GM19023 (cell line): ENCODE data around the gene JAK2.
"Not testable (repeated sequence)": the region's sequence is repeated elsewhere in the genome, so short reads cannot be mapped to it uniquely, and the experiment has no call there.

Experiments used
- ATAC-seq: cut with Tn5 transposase; IDR thresholded peaks from one replicate; pipeline ENCODE4 v1.9.1; 2021; ENCODE audit warnings: mild to moderate bottlenecking, moderate library complexity; ENCODE audit not compliant: unreplicated experiment

Gene JAK2

DNA sequence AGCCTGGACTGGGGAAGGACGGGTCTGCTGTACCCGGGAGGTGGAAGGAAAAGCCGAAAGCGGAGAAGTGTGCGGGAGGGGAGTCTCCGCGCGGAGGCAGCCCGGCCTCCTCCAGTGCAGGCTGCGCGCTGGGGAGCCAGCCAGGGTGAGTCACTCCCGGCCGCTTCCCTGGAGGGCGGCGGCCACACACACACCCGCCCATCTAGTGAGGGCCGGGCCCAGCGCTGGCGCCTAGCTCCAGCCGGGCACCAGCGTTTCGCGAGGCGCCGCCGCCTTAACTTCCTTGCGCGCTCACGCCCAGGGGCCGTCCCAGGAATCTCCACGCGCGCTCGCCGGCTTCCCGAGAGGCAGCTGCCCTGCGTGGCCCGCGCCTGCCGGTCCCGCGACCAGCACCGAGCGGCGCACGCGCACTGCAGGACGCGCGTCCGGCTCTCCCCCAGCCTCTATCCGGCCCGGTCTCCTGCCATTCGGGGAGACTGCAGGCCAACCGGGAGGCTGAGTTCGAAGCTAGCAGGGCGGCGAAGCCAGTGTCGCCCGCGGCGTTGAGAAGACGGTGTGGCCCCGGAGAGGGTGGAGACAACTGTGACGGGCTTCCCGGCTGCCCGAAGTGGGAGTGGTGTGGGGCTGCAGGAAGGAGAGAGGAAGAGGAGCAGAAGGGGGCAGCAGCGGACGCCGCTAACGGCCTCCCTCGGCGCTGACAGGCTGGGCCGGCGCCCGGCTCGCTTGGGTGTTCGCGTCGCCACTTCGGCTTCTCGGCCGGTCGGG lies at the start of gene JAK2:
TSS of gene JAK2 (plus strand) at position 652 of the 765 bp plus-strand sequence. CDS start 36,716 bp downstream, outside the sequence.
- ATAC-seq: peak; percentile 69

DNA sequence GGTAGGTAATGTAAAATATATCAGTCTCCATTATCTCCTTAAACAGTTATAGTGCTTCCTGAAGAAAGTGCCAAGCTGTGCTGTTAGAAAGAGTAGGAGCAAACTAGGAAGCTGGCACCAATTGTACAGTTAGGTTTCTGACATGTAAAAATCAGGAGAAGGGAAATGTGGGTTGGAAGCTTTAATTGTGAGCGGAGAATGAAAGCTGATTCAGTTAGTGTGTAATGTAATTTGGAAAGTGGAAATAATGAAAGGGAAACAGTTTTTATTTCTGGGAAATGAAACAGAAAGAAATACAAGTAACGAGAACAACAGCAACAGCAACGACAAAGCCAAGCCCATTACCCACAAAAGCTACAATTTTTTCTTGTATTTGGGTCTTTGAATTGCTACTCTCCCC lies 48.8 kb upstream of the JAK2 start:
- ATAC-seq: no peak

DNA sequence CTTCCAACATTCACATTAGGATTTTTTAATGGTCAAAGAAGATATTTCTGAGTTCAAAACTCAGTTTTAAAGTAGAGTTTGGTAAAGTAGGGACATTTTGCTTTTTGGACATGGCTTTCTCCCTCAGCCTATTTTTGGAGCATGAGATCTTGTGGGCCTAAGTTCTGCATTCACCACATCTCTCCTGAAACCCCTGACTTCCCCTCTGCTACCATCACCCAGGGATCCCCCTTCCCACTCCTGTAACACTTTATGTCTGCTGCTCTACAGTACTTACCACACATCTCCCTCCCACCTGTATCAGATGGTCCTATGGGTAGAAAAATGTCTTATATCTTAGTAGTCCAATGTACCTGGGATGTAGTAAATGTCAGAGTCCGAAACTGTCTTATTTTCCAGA lies 48.2 kb upstream of the JAK2 start:
- ATAC-seq: peak; percentile 59

DNA sequence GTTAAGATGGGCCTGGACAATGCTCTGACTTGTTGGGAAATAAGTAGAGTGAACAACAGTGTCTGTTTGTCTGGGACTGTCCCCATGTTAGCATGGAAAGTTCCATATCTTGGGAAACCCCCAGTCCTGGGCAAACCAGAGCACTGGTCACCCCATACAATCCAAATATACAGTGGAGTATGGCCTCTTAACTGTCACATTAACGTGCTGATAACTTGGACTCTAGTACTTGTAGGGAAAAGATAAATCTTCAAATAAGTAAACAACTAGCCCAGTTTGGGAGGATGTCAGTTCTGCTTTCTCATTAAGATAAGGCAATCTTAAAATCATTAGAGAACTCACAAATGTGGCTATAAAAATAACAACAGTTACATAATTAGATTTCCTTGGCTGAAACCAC lies 47.6 kb upstream of the JAK2 start:
- no peak for ATAC-seq

- no peak for ATAC-seq
These were observed 46.6 kb upstream of the JAK2 start for GRCh38 chr9:4938496-4938895.

GRCh38 chr9:4939118-4939561 lies 45.9 kb upstream of the JAK2 start:
- ATAC-seq: peak; percentile 78

- not testable (repeated sequence) for ATAC-seq
These were observed 42.9 kb upstream of the JAK2 start for GRCh38 chr9:4942042-4942691.

DNA sequence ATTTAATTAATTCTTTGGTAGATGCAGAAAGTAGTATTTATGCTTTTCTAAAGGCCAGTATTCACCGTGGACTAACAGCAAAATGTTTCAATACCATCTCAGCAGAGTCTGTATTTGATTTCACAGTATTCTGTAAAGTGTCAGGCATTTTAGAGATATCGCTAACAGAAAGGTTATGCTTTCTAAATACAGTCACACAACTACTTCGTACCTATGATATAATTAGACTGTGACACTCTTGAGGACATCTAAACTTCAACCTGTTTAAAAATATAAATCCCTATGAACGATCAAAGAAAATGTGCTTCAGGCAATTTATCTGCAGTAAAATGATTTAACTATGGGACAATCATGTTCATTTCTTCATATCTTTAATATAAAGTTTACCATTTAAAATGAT lies 41.7 kb upstream of the JAK2 start:
- ATAC-seq: no peak

DNA sequence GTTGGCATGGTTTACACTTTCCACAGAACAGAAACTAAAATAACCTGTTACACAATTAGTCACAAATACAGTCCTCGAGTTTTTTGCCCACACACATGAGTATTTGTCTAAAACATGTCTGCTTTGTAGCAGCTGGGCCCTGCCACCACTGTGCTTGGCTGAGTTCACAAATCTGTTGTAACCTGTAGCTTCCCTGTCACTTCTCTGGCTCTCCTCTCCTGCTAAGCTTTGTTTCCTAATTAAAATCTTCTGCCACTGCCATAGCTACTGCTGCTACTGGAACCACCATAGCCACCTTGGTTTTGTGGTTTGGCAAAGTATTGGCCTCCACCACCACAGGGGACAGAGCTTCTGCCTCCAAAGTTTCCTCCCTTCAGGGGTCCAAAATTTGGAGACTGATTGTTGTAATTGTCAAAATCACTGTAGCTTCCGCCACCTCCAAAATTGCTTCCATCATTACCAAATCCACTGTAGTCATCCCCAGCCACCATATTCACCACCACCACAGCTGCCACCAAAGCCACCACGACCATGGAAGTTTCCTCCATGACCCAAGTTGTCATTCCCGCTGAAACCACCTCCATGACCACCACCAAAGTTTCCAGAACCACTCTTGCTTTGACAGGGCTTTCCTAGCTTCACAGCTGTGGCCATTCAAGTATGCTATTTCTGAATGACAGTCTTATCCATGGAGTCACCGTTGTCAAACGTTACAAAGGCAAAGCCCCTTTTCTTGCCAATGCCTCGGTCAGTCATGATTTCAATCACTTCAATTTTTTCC lies 40.5 kb upstream of the JAK2 start:
- not testable (repeated sequence) for ATAC-seq

DNA sequence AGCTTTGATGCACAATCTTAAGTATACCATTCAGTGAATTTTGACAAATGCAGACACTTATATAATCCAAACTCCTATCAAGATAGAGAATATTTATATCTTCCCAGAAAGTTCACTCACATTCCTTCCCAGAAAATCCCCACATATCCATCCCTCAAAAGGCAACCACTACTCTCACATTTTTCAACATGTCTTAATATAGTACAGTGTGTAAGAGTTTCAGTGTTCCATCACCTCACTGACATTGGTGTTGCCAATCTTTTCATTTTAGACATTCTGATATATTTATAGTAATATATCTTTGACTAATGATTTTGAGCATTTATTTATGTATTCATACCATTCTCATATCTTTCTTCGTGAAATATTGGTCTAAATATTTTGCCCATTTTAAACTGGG lies 38.1 kb upstream of the JAK2 start:
- ATAC-seq: no peak

DNA sequence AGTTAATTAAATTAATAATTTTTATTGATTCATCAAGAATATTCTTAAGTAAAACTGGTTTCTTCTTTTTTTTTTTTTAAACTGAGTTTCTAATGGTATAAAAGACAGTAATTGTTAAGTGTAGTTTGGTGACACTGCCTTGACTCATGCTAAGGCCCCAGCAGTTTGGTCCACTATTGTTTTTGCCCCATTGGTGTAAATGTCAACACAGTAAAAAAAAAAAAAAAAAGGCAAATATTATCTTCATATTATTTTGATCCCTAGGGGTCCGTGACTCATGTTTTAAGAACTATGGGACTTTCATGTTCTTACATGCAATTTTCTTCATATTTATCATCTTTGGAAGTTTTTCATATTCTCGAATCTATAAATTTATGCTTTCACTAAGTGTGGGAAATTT lies 29.2 kb upstream of the JAK2 start:
- no peak for ATAC-seq

GRCh38 chr9:4959031-4959430 lies 26.0 kb upstream of the JAK2 start:
- no peak for ATAC-seq

- ATAC-seq: no peak
These were observed 23.0 kb upstream of the JAK2 start for GRCh38 chr9:4962085-4962484.

- no peak for ATAC-seq
These were observed 20.5 kb upstream of the JAK2 start for GRCh38 chr9:4964540-4964939.

GRCh38 chr9:4965174-4965821 lies 19.8 kb upstream of the JAK2 start:
- no peak for ATAC-seq

GRCh38 chr9:4967523-4967922 lies 17.5 kb upstream of the JAK2 start:
- ATAC-seq: no peak

DNA sequence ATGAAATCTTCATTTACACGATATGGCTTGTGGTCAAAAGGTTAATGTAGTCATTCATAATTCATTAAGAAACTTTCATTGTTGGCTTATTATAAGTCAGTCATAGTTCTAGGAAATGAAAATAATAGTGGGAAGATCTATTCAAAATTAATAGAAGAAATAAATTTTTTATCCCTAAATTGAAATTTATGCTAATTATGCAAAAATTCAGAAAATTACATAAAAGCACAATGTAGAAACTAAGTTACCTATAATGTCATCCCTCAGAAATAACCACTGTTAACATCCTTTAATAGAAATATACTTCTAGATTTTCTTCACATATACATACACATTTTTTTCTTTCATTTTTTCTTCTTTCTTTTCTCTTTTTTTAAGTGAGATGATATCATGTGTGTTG lies 15.9 kb upstream of the JAK2 start:
- ATAC-seq: no peak

DNA sequence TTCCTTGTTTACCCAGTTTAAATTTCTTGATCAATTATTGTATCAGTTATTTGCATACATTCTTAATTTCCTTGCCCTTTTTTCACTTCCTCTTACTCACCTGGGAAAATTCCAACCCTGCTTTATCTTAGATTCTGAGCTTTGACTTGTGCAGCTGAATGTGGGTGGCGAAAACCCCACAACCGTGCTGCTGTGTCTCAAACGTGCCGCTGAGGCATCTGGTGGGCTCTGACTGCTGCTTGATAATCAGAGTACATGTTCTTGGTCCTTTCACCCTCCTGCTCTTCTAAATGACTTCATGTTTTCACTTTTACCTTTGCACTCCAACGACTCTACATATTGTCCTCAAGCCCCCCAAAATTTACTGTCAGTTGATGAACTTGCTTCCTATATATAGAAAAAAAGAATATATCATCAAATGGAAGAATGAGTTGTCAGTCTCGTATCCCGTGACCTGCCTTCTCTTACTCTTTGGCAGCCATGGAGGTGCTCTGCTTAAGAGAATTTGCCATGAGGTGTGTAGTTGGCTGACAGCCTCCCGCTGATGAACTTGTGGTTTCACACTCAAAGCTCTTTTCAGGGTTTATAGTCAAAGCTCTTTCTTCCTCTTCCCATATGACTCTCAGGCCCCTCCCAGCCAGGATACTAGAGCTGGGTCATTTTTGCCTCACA lies 14.0 kb upstream of the JAK2 start:
- peak; percentile 87 for ATAC-seq

- ATAC-seq: no peak
These were observed 11.8 kb upstream of the JAK2 start for GRCh38 chr9:4973246-4973645.

GRCh38 chr9:4973902-4974301 lies 11.2 kb upstream of the JAK2 start:
- ATAC-seq: no peak

DNA sequence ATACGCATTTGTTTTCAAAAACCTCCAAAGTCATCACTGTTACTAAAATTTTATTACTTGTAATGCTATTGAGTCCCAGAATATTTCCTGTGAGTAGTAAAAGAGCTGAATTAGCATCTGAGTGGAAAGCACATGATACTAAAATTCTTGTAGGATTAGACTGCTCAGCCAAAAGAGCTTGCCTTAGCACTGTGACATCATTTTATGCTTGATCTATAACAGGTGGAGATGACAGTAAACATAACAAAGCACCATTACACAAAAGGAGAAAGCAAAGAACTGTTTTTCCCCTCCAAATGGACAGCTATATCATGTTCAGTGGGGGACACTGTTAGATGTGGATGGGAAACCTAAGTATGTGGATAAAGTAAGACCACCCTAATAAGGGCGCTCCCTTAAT lies 5.8 kb upstream of the JAK2 start:
- no peak for ATAC-seq
